NK-92 (cell line): ENCODE data around the gene AP1G2.
"Not testable (repeated sequence)": the region's sequence is repeated elsewhere in the genome, so short reads cannot be mapped to it uniquely, and the experiment has no call there.

Experiments used
- DNase-seq: peaks from one replicate; lab custom pipeline; 2025; ENCODE audit not compliant: unreplicated experiment; lab: John Stamatoyannopoulos, UW

Gene AP1G2

GRCh38 chr14:23567186-23568020 is at the start of gene AP1G2:
TSS of gene AP1G2 (minus strand) at chr14:23567791. CDS start at chr14:23567314, 477 bp downstream.
- peak; percentile 6 for DNase-seq

GRCh38 chr14:23615856-23616255 is 48.3 kb upstream of the AP1G2 start:
- no peak for DNase-seq

- no peak for DNase-seq
Measured at GRCh38 chr14:23614395-23614828, 46.8 kb upstream of the AP1G2 start.

GRCh38 chr14:23613242-23614070 is 45.9 kb upstream of the AP1G2 start:
- DNase-seq = no peak

GRCh38 chr14:23612802-23613201 is 45.2 kb upstream of the AP1G2 start:
- DNase-seq = no peak

- no peak for DNase-seq
Measured at GRCh38 chr14:23612354-23612732, 44.8 kb upstream of the AP1G2 start.

GRCh38 chr14:23610815-23611289 is 43.3 kb upstream of the AP1G2 start:
- DNase-seq = no peak

- DNase-seq = no peak
Measured at GRCh38 chr14:23610090-23610814, 42.7 kb upstream of the AP1G2 start.

- not testable (repeated sequence) for DNase-seq
Measured at GRCh38 chr14:23609411-23610089, 42.0 kb upstream of the AP1G2 start.

GRCh38 chr14:23609001-23609400 is 41.4 kb upstream of the AP1G2 start:
- no peak for DNase-seq

GRCh38 chr14:23608454-23608853 is 40.9 kb upstream of the AP1G2 start:
- DNase-seq = no peak

GRCh38 chr14:23605931-23606585 is 38.5 kb upstream of the AP1G2 start:
- DNase-seq = no peak

- DNase-seq = no peak
Measured at GRCh38 chr14:23604675-23605170, 37.1 kb upstream of the AP1G2 start.

- DNase-seq = no peak
Measured at GRCh38 chr14:23604148-23604547, 36.6 kb upstream of the AP1G2 start.

- no peak for DNase-seq
Measured at GRCh38 chr14:23603103-23603502, 35.5 kb upstream of the AP1G2 start.

- no peak for DNase-seq
Measured at GRCh38 chr14:23602181-23603095, 34.8 kb upstream of the AP1G2 start.

- DNase-seq = no peak
Measured at GRCh38 chr14:23601845-23602180, 34.2 kb upstream of the AP1G2 start.

- DNase-seq = no peak
Measured at GRCh38 chr14:23601424-23601823, 33.8 kb upstream of the AP1G2 start.

GRCh38 chr14:23600806-23601205 is 33.2 kb upstream of the AP1G2 start:
- no peak for DNase-seq
